ENCODE measurements around the gene CNPY1. TPM values are rescaled to one million over a fixed set of nuclear protein-coding genes. Genes with fewer than 3 reads are reported as not detected.

The CNPY1 gene
- total and polyA plus RNA-seq, 7 experiments from 2014 or later: not detected

DNA sequence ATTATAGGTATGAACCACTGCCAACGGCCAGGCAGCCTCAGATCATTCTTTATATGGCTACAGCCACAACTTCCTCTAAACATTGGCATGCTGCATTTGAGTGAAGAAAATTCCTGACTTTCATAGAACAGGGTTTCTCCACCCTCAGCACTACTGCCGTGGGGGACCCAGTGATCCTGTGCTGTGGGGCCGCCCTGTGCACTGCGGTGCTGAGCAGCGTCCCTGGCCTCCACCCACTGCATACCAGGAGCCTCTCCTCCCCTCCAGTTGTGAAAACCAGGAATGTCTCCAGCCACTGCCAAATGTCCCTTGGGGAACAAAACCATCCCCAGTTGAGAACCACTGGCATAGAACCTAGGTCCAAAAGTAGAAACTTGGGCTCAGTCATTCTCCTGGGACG lies 15.8 kb downstream of the CNPY1 start:
- no peak for ATAC-seq
- H3K27ac ChIP-seq (ENCODE audit: low read depth, low read length): no peak overlapping the region
- no peaks in the 10 kb centered on the region for H3K36me3 ChIP-seq (ENCODE audit: control insufficient read depth in 2 of 3, insufficient read depth in 3 of 3, low read length in 3 of 3)
- ChIA-PET POLR2A (no interaction called here), CTCF (no interaction called here)
- H3K4me3 ChIP-seq (ENCODE audit: low read length): no peak overlapping the region
- Mint-ChIP-seq H3K36me3 (peaks cover 0 to 6% (median 0%) of the 10 kb centered on the region in 5 donors), H3K9me3 (peaks cover 0 to 4% (median 0%) of the 10 kb centered on the region in 11 donors), H3K27me3 (peaks cover 64 to 75% (median 73%) of the 10 kb centered on the region in 5 donors), H3K27ac (no peak overlapping the region), H3K4me1 (peaks cover 8 to 21% (median 16%) of the 10 kb centered on the region in 7 donors), H3K4me3 (no peak overlapping the region)
- no peaks in the 10 kb centered on the region for H3K9me3 ChIP-seq (ENCODE audit: control insufficient read depth in 2 of 3, low read length in 3 of 3)
- intact Hi-C loops (cut with micrococcal nuclease): no loop called here
- H3K27me3 ChIP-seq (ENCODE audit: control insufficient read depth in 2 of 2, insufficient read depth in 2 of 2, low read length in 2 of 2): peaks cover 5 to 10% of the 10 kb centered on the region in 2 donors
- peaks cover 4 to 5% of the 10 kb centered on the region in 2 donors for H3K4me1 ChIP-seq (ENCODE audit: control insufficient read depth in 2 of 2, insufficient read depth in 2 of 2, low read length in 2 of 2)
- DNase-seq: no peak

DNA sequence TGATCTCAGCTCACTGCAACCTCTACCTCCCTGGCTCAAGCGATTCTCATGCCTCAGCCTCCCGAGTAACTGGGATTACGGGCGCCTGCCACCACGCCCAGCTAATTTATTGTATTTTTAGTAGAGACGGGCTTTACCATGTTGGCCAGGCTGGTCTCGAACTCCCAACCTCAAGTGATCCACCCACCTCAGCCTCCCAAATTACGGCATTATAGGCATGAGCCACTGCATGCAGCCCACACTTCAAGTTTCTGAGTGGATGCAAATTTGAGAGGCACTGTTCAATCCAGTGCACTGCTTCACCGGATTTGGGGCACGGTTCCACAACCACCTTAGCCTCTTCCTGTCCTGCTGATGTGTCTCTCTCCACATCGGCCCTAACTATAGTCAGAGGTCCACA lies 16.5 kb downstream of the CNPY1 start:
- DNase-seq (no peak), ATAC-seq (no peak)
- peaks cover 8 to 21% (median 16%) of the 10 kb centered on the region in 7 donors for H3K4me1 Mint-ChIP-seq
- Histone ChIP-seq H3K4me3 (ENCODE audit: low read length) (no peak overlapping the region), H3K4me1 (ENCODE audit: control insufficient read depth in 2 of 2, insufficient read depth in 2 of 2, low read length in 2 of 2) (peaks cover 4 to 5% of the 10 kb centered on the region in 2 donors), H3K27me3 (ENCODE audit: control insufficient read depth in 2 of 2, insufficient read depth in 2 of 2, low read length in 2 of 2) (peaks cover 5 to 10% of the 10 kb centered on the region in 2 donors), H3K36me3 (ENCODE audit: control insufficient read depth in 2 of 3, insufficient read depth in 3 of 3, low read length in 3 of 3) (no peaks in the 10 kb centered on the region), H3K9me3 (ENCODE audit: control insufficient read depth in 2 of 3, low read length in 3 of 3) (no peaks in the 10 kb centered on the region), H3K27ac (ENCODE audit: low read depth, low read length) (no peak overlapping the region)
- H3K36me3 Mint-ChIP-seq: peaks cover 0 to 6% (median 0%) of the 10 kb centered on the region in 5 donors
- POLR2A ChIA-PET: no interaction called here
- H3K27ac Mint-ChIP-seq: no peak overlapping the region
- H3K9me3 Mint-ChIP-seq: peaks cover 0 to 4% (median 0%) of the 10 kb centered on the region in 11 donors
- H3K4me3 Mint-ChIP-seq: no peak overlapping the region
- peaks cover 60 to 75% (median 72%) of the 10 kb centered on the region in 5 donors for H3K27me3 Mint-ChIP-seq
- CTCF ChIA-PET: no interaction called here
- intact Hi-C loops (cut with micrococcal nuclease): no loop called here

DNA sequence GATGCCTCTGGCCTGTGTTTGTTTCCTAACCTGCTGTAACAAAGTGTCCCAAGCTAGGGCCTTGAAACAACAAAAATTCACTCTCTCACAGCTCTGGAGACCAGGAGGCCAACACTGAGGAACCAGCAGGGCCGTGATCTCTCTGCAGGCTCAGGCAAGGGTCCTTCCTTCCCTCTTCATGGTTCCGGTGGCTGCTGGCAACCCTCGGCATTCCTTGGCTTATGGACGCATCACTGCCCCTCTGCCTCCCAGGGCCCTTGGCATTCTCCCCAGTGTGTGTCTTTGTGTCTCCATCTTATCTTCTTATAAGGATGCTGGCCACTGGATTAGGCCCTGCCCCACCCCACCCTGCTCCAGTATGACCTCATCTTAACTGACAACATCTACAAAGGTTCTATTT lies 17.0 kb downstream of the CNPY1 start:
- no peaks in the 10 kb centered on the region for H3K36me3 ChIP-seq (ENCODE audit: control insufficient read depth in 2 of 3, insufficient read depth in 3 of 3, low read length in 3 of 3)
- H3K4me3 ChIP-seq (ENCODE audit: low read length): no peak overlapping the region
- DNase-seq: no peak
- peaks cover 4 to 5% of the 10 kb centered on the region in 2 donors for H3K4me1 ChIP-seq (ENCODE audit: control insufficient read depth in 2 of 2, insufficient read depth in 2 of 2, low read length in 2 of 2)
- POLR2A ChIA-PET: no interaction called here
- intact Hi-C loops (cut with micrococcal nuclease): no loop called here
- ATAC-seq: no peak
- Mint-ChIP-seq H3K4me1 (peaks cover 8 to 20% (median 15%) of the 10 kb centered on the region in 7 donors), H3K27me3 (peaks cover 55 to 70% (median 68%) of the 10 kb centered on the region in 5 donors), H3K36me3 (peaks cover 0 to 6% (median 0%) of the 10 kb centered on the region in 5 donors), H3K4me3 (no peak overlapping the region), H3K27ac (no peak overlapping the region), H3K9me3 (peaks cover 0 to 4% (median 0%) of the 10 kb centered on the region in 11 donors)
- H3K9me3 ChIP-seq (ENCODE audit: control insufficient read depth in 2 of 3, low read length in 3 of 3): no peaks in the 10 kb centered on the region
- peaks cover 5 to 10% of the 10 kb centered on the region in 2 donors for H3K27me3 ChIP-seq (ENCODE audit: control insufficient read depth in 2 of 2, insufficient read depth in 2 of 2, low read length in 2 of 2)
- CTCF ChIA-PET: no interaction called here
- H3K27ac ChIP-seq (ENCODE audit: low read depth, low read length): no peak overlapping the region

DNA sequence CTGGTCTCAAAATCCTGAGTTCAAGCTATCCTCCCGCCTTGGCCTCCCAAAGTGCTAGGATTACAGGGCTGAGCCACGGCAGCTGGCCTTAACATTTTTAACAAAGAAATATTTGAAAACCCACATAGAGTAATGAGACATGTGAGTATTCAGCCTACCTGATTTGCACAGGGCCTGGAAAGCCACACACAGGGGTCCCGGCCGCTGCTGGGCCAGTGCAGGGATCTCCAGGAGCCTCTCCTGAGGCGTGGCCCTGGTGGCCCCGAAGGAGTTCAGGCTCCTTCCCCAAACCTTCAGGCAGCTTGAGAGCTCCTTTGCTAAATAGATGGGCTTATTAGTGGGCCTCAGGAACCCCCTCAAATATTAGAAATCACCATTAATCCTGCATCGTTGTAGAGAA lies 18.7 kb downstream of the CNPY1 start:
- no peak for DNase-seq
- H3K9me3 Mint-ChIP-seq: no peaks in the 10 kb centered on the region
- no peak overlapping the region for H3K4me3 ChIP-seq (ENCODE audit: low read length)
- POLR2A ChIA-PET: no interaction called here
- peaks cover under 1 to 5% (median 2%) of the 10 kb centered on the region in 7 donors for H3K4me1 Mint-ChIP-seq
- peaks cover under 1 to 10% of the 10 kb centered on the region in 2 donors for H3K27me3 ChIP-seq (ENCODE audit: control insufficient read depth in 2 of 2, insufficient read depth in 2 of 2, low read length in 2 of 2)
- intact Hi-C loops (cut with micrococcal nuclease): no loop called here
- H3K27ac ChIP-seq (ENCODE audit: low read depth, low read length): no peak overlapping the region
- ATAC-seq: no peak
- H3K36me3 Mint-ChIP-seq: peaks cover 0 to 6% (median 0%) of the 10 kb centered on the region in 5 donors
- CTCF ChIA-PET: no interaction called here
- H3K4me3 Mint-ChIP-seq: no peak overlapping the region
- H3K4me1 ChIP-seq (ENCODE audit: control insufficient read depth in 2 of 2, insufficient read depth in 2 of 2, low read length in 2 of 2): no peaks in the 10 kb centered on the region
- H3K36me3 ChIP-seq (ENCODE audit: control insufficient read depth in 2 of 3, insufficient read depth in 3 of 3, low read length in 3 of 3): no peaks in the 10 kb centered on the region
- H3K27ac Mint-ChIP-seq: no peak overlapping the region
- H3K27me3 Mint-ChIP-seq: peaks cover 44 to 67% (median 58%) of the 10 kb centered on the region in 5 donors
- no peaks in the 10 kb centered on the region for H3K9me3 ChIP-seq (ENCODE audit: control insufficient read depth in 2 of 3, low read length in 3 of 3)

DNA sequence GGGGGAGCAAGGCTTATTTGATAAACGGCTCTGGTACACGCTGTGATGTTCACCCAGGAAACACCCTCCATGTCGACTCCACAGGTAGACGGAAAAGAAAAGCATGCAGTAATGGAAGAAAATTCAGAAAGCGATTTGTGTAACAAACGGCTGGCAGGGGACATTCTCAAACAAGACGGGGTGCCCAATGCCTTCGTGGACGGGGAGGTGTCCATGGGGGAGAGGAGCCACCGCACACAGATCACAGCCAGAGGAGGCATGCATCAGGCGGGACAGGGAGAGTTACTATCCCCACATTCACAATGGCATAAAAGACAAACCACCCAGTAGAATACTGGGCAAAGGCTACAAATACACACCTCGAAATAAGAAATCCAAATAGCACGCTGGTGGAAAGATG lies 20.1 kb downstream of the CNPY1 start:
- ATAC-seq (no peak), DNase-seq (no peak)
- H3K36me3 Mint-ChIP-seq: peaks cover 0 to 4% (median 0%) of the 10 kb centered on the region in 5 donors
- H3K4me3 ChIP-seq (ENCODE audit: low read length): no peak overlapping the region
- H3K27me3 Mint-ChIP-seq: peaks cover 32 to 58% (median 46%) of the 10 kb centered on the region in 5 donors
- CTCF ChIA-PET: no interaction called here
- intact Hi-C loops (cut with micrococcal nuclease): no loop called here
- H3K4me3 Mint-ChIP-seq: no peak overlapping the region
- H3K27ac ChIP-seq (ENCODE audit: low read depth, low read length): no peak overlapping the region
- no peaks in the 10 kb centered on the region for H3K36me3 ChIP-seq (ENCODE audit: control insufficient read depth in 2 of 3, insufficient read depth in 3 of 3, low read length in 3 of 3)
- no peaks in the 10 kb centered on the region for H3K4me1 Mint-ChIP-seq
- H3K9me3 Mint-ChIP-seq: no peaks in the 10 kb centered on the region
- no peak overlapping the region for H3K27ac Mint-ChIP-seq
- H3K27me3 ChIP-seq (ENCODE audit: control insufficient read depth in 2 of 2, insufficient read depth in 2 of 2, low read length in 2 of 2): peaks cover 0 to 6% of the 10 kb centered on the region in 2 donors
- H3K9me3 ChIP-seq (ENCODE audit: control insufficient read depth in 2 of 3, low read length in 3 of 3): no peaks in the 10 kb centered on the region
- no peaks in the 10 kb centered on the region for H3K4me1 ChIP-seq (ENCODE audit: control insufficient read depth in 2 of 2, insufficient read depth in 2 of 2, low read length in 2 of 2)
- POLR2A ChIA-PET: no interaction called here

DNA sequence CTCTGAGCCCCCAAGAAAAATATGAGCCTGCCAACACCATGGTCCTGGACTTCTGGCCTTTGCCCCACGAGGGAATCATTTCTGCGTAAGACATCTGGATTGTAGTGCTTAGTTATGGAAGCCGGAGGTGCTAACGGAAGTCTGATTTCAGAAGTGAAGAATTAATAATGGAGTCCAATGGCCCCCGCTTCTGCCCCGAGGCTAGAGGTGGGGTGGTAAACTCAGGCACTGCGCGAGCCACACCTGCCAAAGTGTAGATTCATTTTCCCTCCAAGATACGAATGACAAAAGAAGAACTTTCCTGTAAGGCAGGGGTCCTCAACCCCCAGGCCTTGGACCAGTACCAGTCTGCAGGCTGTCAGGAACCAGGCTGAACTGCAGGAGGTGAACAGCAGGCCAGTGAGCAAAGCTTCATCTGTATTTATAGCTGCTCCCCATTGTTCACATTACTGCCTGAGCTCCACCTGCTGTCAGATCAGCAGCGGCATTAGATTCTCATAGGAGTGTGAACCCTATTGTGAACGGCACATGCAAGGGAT lies 22.3 kb downstream of the CNPY1 start:
- Mint-ChIP-seq H3K9me3 (no peaks in the 10 kb centered on the region), H3K36me3 (no peaks in the 10 kb centered on the region), H3K27me3 (peaks cover 27 to 44% (median 39%) of the 10 kb centered on the region in 5 donors), H3K4me3 (no peak overlapping the region), H3K4me1 (no peaks in the 10 kb centered on the region), H3K27ac (no peak overlapping the region)
- ATAC-seq (no peak), DNase-seq (no peak)
- Histone ChIP-seq H3K4me3 (ENCODE audit: low read length) (no peak overlapping the region), H3K27me3 (ENCODE audit: control insufficient read depth in 2 of 2, insufficient read depth in 2 of 2, low read length in 2 of 2) (no peaks in the 10 kb centered on the region), H3K36me3 (ENCODE audit: control insufficient read depth in 2 of 3, insufficient read depth in 3 of 3, low read length in 3 of 3) (no peaks in the 10 kb centered on the region), H3K27ac (ENCODE audit: low read depth, low read length) (no peak overlapping the region), H3K4me1 (ENCODE audit: control insufficient read depth in 2 of 2, insufficient read depth in 2 of 2, low read length in 2 of 2) (no peaks in the 10 kb centered on the region), H3K9me3 (ENCODE audit: control insufficient read depth in 2 of 3, low read length in 3 of 3) (no peaks in the 10 kb centered on the region)
- CTCF ChIA-PET: interaction anchor here (0.6 kb wide), 1 partner anchor 29 kb away, joined by 3 read pairs; no protein-coding TSS in a partner anchor
- POLR2A ChIA-PET: no interaction called here
- intact Hi-C loops (cut with micrococcal nuclease): loop anchor here in 1 of 2 donors (1.0 kb wide), 1 partner anchor 597 kb away; no protein-coding TSS in a partner anchor

DNA sequence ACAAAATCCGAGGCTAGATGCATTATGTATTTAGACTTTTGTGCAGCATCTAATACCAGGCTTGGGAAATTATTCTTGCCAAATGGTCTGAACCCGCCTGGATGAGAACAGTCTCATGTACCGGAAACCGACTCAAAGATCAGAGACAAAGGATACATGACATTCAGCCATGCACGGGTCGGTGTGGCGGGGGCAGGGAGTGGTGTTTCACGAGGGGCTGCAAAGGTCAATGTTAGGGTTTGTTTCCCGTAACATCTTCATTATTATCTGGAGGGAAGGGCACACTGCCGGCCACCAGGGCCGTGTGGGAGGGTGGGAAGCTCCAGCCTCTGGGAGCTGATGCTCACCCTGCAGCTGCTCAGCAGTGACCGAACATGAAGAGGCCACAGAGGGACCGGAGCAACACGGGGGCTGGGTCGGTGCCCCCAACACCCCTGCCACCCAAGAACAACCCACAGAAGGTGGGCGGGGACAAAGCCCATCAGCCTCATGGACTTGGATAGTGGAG lies 23.1 kb downstream of the CNPY1 start:
- H3K27ac Mint-ChIP-seq: no peak overlapping the region
- no peak overlapping the region for H3K27ac ChIP-seq (ENCODE audit: low read depth, low read length)
- ChIA-PET POLR2A (no interaction called here), CTCF (no interaction called here)
- no peaks in the 10 kb centered on the region for H3K4me1 Mint-ChIP-seq
- no peaks in the 10 kb centered on the region for H3K27me3 ChIP-seq (ENCODE audit: control insufficient read depth in 2 of 2, insufficient read depth in 2 of 2, low read length in 2 of 2)
- H3K9me3 Mint-ChIP-seq: no peaks in the 10 kb centered on the region
- no peak for ATAC-seq
- no peak overlapping the region for H3K4me3 Mint-ChIP-seq
- H3K36me3 ChIP-seq (ENCODE audit: control insufficient read depth in 2 of 3, insufficient read depth in 3 of 3, low read length in 3 of 3): no peaks in the 10 kb centered on the region
- H3K27me3 Mint-ChIP-seq: peaks cover 24 to 46% (median 37%) of the 10 kb centered on the region in 5 donors
- no peak for DNase-seq
- H3K4me3 ChIP-seq (ENCODE audit: low read length): no peak overlapping the region
- no peaks in the 10 kb centered on the region for H3K36me3 Mint-ChIP-seq
- H3K4me1 ChIP-seq (ENCODE audit: control insufficient read depth in 2 of 2, insufficient read depth in 2 of 2, low read length in 2 of 2): no peaks in the 10 kb centered on the region
- intact Hi-C loops (cut with micrococcal nuclease): no loop called here
- H3K9me3 ChIP-seq (ENCODE audit: control insufficient read depth in 2 of 3, low read length in 3 of 3): no peaks in the 10 kb centered on the region
